H1 (cell line): Measurements from ENCODE around the gene PMM1. TPM values are rescaled to one million over a fixed set of nuclear protein-coding genes. Genes with fewer than 3 reads are reported as not detected.

Experiments
- CTBP2 ChIP-seq: IDR thresholded peaks from 2 replicates; pipeline ENCODE4 v1.7.0; 2011; ENCODE audit warnings: borderline replicate concordance, mild to moderate bottlenecking, moderate library complexity, mixed read lengths, low read length; ENCODE audit not compliant: insufficient read depth, insufficient read length
- KDM5A ChIP-seq: fragments of 200-600 bp; IDR thresholded peaks from 2 replicates; pipeline ENCODE4 v1.7.1; 2012; ENCODE audit warnings: mild to moderate bottlenecking, low read length, inconsistent platforms, mixed read lengths
- NANOG ChIP-seq: IDR thresholded peaks from 2 replicates; pipeline ENCODE4 v1.6.1; 2011; ENCODE audit warnings: low read length, low read depth, mild to moderate bottlenecking, inconsistent platforms; ENCODE audit not compliant: insufficient read depth, poor library complexity, severe bottlenecking
- polyA plus RNA-seq, 7 experiments: library from polyadenylated mRNA; depleted of rRNA in 3 of 7; stranded (reverse) in 5 of 7; unstranded in 2 of 7; fragments of >200 nt in 5 of 7; fragments of 200-250 nt in 2 of 7; gene quantifications; 1 replicate in 5 of 7; 2 replicates in 1 of 7; 4 replicates in 1 of 7; pipeline versions ENCODE4 v1.2.1 to v1.2.3, GENCODE V29; 2011 to 2013; ENCODE audit warnings: missing spikeins in 2 of 7, mixed read lengths in 2 of 7
- total RNA-seq: library from RNA; stranded (reverse); fragmentation: NEBNext Ultra II Directional; extraction: Animal tissue kit (Norgen Biotek cat#: 25700); gene quantifications from 2 replicates; pipeline ENCODE4 v1.2.1, GENCODE V29; 2021

The PMM1 gene
- total and polyA plus RNA-seq, 2 of the 8 experiments (the other 6 are each of a cell fraction or from before 2014, with no cell fraction given), result 11.3 to 20.0 TPM

- TF ChIP-seq NANOG (peak; percentile 45), CTBP2 (no peak), KDM5A (no peak)
- TF ChIP-seq, all 59 proteins: peak for 21
These were observed at the start of gene PMM1 (continued) for GRCh38 chr22:41589391-41590241.
